OCI-LY3 (cell line): ENCODE results near the gene TROAP.

Experiments used
- EZH2phosphoT487 ChIP-seq: fragments of 200-600 bp; shearing (Covaris generic); IDR thresholded peaks from 2 replicates; pipeline ENCODE4 v1.6.1; 2018; ENCODE audit warnings: antibody characterized with exemption, mixed run types, low read depth
- TF ChIP-seq, protein P1 (sequence below): fragments of 200-600, 300-600 bp; sonication (generic); IDR thresholded peaks from 2 replicates; pipeline ENCODE4 v1.5.1; 2014; ENCODE audit warnings: antibody characterized with exemption, low read length, low read depth

- TF ChIP-seq, protein P1, sequence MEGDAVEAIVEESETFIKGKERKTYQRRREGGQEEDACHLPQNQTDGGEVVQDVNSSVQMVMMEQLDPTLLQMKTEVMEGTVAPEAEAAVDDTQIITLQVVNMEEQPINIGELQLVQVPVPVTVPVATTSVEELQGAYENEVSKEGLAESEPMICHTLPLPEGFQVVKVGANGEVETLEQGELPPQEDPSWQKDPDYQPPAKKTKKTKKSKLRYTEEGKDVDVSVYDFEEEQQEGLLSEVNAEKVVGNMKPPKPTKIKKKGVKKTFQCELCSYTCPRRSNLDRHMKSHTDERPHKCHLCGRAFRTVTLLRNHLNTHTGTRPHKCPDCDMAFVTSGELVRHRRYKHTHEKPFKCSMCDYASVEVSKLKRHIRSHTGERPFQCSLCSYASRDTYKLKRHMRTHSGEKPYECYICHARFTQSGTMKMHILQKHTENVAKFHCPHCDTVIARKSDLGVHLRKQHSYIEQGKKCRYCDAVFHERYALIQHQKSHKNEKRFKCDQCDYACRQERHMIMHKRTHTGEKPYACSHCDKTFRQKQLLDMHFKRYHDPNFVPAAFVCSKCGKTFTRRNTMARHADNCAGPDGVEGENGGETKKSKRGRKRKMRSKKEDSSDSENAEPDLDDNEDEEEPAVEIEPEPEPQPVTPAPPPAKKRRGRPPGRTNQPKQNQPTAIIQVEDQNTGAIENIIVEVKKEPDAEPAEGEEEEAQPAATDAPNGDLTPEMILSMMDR: no peak
- TF ChIP-seq EZH2phosphoT487: no peak
These were observed 46.5 kb upstream of the TROAP start for GRCh38 chr12:49276304-49277290.
